ENCODE results near the gene HENMT1. TPM values are rescaled to one million over a fixed set of nuclear protein-coding genes. Genes with fewer than 3 reads are reported as not detected.

HENMT1 gene
- total RNA-seq, 1 experiment from 2014 or later, result 6.2 TPM

DNA sequence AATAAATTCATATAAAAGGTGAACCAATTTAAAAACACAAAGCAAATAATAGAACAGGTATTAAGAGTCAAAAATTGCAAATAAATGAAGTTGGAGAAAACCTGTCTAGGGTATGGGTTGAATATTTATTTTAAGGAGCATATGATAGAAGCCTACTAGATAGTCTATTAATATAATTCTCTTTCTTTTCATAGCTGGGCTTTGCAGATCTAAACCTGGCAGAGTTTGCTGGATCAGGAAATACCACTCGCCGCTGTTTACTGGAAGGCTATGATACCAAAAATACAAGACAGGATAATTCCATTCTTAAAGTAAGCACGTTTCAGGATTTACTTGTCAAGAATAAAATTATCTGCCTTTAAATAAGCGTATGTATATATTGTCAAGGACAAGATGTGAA, 48.9 kb downstream of the HENMT1 start:
- TF ChIP-seq, protein P1, sequence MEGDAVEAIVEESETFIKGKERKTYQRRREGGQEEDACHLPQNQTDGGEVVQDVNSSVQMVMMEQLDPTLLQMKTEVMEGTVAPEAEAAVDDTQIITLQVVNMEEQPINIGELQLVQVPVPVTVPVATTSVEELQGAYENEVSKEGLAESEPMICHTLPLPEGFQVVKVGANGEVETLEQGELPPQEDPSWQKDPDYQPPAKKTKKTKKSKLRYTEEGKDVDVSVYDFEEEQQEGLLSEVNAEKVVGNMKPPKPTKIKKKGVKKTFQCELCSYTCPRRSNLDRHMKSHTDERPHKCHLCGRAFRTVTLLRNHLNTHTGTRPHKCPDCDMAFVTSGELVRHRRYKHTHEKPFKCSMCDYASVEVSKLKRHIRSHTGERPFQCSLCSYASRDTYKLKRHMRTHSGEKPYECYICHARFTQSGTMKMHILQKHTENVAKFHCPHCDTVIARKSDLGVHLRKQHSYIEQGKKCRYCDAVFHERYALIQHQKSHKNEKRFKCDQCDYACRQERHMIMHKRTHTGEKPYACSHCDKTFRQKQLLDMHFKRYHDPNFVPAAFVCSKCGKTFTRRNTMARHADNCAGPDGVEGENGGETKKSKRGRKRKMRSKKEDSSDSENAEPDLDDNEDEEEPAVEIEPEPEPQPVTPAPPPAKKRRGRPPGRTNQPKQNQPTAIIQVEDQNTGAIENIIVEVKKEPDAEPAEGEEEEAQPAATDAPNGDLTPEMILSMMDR (conservative IDR thresholded peaks at IDR 0.05), result no peak
- no peaks in the 10 kb centered on the region for H3K23me2 ChIP-seq (ENCODE audit: insufficient read length, low read depth, low read length, poor library complexity, severe bottlenecking)
- no peak overlapping the region for H3K56ac ChIP-seq (ENCODE audit: insufficient read length, low read depth, low read length)
- WGBS (ENCODE audit: extremely low coverage, insufficient read length, low lambda C conversion rate), result no CpG with 5 or more reads among the region's 4 CpGs
- no peak overlapping the region for H3K27ac Mint-ChIP-seq
- no peaks in the 10 kb centered on the region for H3K27me3 Mint-ChIP-seq (ENCODE audit: low read depth)
- no peak overlapping the region for H4K8ac ChIP-seq (replicated peaks; ENCODE audit: insufficient read length, low read depth, low read length)
- H2BK120ac ChIP-seq (ENCODE audit: low read depth, low read length, poor library complexity, severe bottlenecking), result no peak overlapping the region
- H3K4me2 ChIP-seq (ENCODE audit: insufficient read depth, insufficient read length, low read length), result no peak overlapping the region
- H3K36me3 Mint-ChIP-seq (ENCODE audit: insufficient read depth in 1 of 3, low read depth in 3 of 3), result peaks cover 0 to 7% (median 0%) of the 10 kb centered on the region in 3 experiments; a peak in 1 of 7 replicates
- H3T11ph ChIP-seq (ENCODE audit: low read length), result no peak overlapping the region
- H3K9ac ChIP-seq (ENCODE audit: extremely low read depth, insufficient read length, low read length), result no peak overlapping the region
- no peak overlapping the region for H4K91ac ChIP-seq (ENCODE audit: insufficient read length, low read depth, low read length)
- H2BK20ac ChIP-seq (ENCODE audit: low read depth, low read length, poor library complexity, severe bottlenecking), result no peak overlapping the region
- no peak for DNase-seq
- H2AK5ac ChIP-seq (ENCODE audit: insufficient read length, low read length), result no peak overlapping the region
- H3K4me1 Mint-ChIP-seq, result peaks cover 3 to 4% of the 10 kb centered on the region in 2 experiments; a peak in 3 of 4 replicates
- no peaks in the 10 kb centered on the region for H3K9me3 Mint-ChIP-seq
- no peak overlapping the region for H2AFZ ChIP-seq (ENCODE audit: low read length)
- H3K27ac ChIP-seq (ENCODE audit: insufficient read length, low read depth, low read length), result no peak overlapping the region
- H3K4me1 ChIP-seq (ENCODE audit: insufficient read depth, low read length), result no peaks in the 10 kb centered on the region
- no peak overlapping the region for H2BK15ac ChIP-seq (ENCODE audit: low read depth, low read length)
- H3K18ac ChIP-seq (ENCODE audit: insufficient read length, low read depth, low read length), result no peak overlapping the region
- H4K20me1 ChIP-seq (ENCODE audit: control insufficient read depth, insufficient read depth, insufficient read length), result no peaks in the 10 kb centered on the region
- no peak overlapping the region for H2BK12ac ChIP-seq (ENCODE audit: insufficient read length, low read depth, low read length)
- H3K14ac ChIP-seq (ENCODE audit: insufficient read depth, low read length), result no peak overlapping the region
- H2BK5ac ChIP-seq (ENCODE audit: insufficient read length, low read length), result no peak overlapping the region
- H3K4ac ChIP-seq (ENCODE audit: low read depth, low read length), result no peak overlapping the region
- H4K5ac ChIP-seq (ENCODE audit: insufficient read length, low read depth, low read length), result no peak overlapping the region
- H3K79me1 ChIP-seq (ENCODE audit: insufficient read depth, low read depth, low read length, poor library complexity, severe bottlenecking), result no peaks in the 10 kb centered on the region
- no peaks in the 10 kb centered on the region for H3K9me3 ChIP-seq (ENCODE audit: control insufficient read depth, low read depth, low read length)
- no peak overlapping the region for H3K23ac ChIP-seq (ENCODE audit: insufficient read length, low read depth, low read length)
- no peaks in the 10 kb centered on the region for H3K79me2 ChIP-seq (ENCODE audit: insufficient read depth, low read length)
- H3K27me3 ChIP-seq (ENCODE audit: insufficient read depth, low read length), result no peaks in the 10 kb centered on the region
- H3K4me3 Mint-ChIP-seq, result no peak overlapping the region

Measured in H9 (cell line).